Chondrocyte (in vitro differentiated cells): ENCODE measurements around the gene SPRR1B. TPM values are rescaled to one million over a fixed set of nuclear protein-coding genes. Genes with fewer than 3 reads are reported as not detected.
"Not testable (repeated sequence)": the region's sequence is repeated elsewhere in the genome, so short reads cannot be mapped to it uniquely, and the experiment has no call there.

Source experiments
- DNase-seq: peaks from one replicate; pipeline ENCODE4 v3.0.0; 2021; ENCODE audit warnings: mixed read lengths, low spot score
- H3K27ac Mint-ChIP-seq: one replicate; pipeline ENCODE4 v1.8.0; 2021; ENCODE audit warnings: mild to moderate bottlenecking, moderate library complexity, mixed read lengths; ENCODE audit not compliant: unreplicated experiment
- H3K27me3 Mint-ChIP-seq: 2 replicates; pipeline ENCODE4 v1.8.0; 2021; ENCODE audit warnings: low read depth, mixed read lengths
- H3K36me3 Mint-ChIP-seq: 2 replicates; pipeline ENCODE4 v1.8.0; 2021; ENCODE audit warnings: low read depth, mixed read lengths
- H3K4me1 Mint-ChIP-seq: 2 replicates; pipeline ENCODE4 v1.8.0; 2021; ENCODE audit warnings: low read depth, mild to moderate bottlenecking, mixed read lengths
- H3K4me3 Mint-ChIP-seq: one replicate; pipeline ENCODE4 v1.8.0; 2021; ENCODE audit warnings: mild to moderate bottlenecking, moderate library complexity, mixed read lengths; ENCODE audit not compliant: unreplicated experiment
- H3K9me3 Mint-ChIP-seq: 2 replicates; pipeline ENCODE4 v1.8.0; 2021; ENCODE audit warnings: low read depth, mixed read lengths
- CTCF ChIP-seq: fragments of 200-600 bp; sonication (generic); IDR thresholded peaks from 2 replicates; pipeline ENCODE4 v1.5.0; 2021; ENCODE audit warnings: antibody characterized with exemption, mild to moderate bottlenecking, moderate library complexity
- total RNA-seq: library from RNA; stranded (reverse); gene quantifications from 3 replicates; pipeline ENCODE4 v1.2.1, GENCODE V29; 2021

SPRR1B gene
- total RNA-seq, 1 donor from 2014 or later = not detected

GRCh38 chr1:153035211-153035610 is 4.2 kb downstream of the SPRR1B start:
- Mint-ChIP-seq H3K36me3 (no peaks in the 10 kb centered on the region), H3K27me3 (peaks cover 2% of the 10 kb centered on the region), H3K4me1 (no peaks in the 10 kb centered on the region), H3K9me3 (no peaks in the 10 kb centered on the region), H3K4me3 (no peak overlapping the region), H3K27ac (no peak overlapping the region)
- no peak for TF ChIP-seq CTCF
- no peak for DNase-seq

DNA sequence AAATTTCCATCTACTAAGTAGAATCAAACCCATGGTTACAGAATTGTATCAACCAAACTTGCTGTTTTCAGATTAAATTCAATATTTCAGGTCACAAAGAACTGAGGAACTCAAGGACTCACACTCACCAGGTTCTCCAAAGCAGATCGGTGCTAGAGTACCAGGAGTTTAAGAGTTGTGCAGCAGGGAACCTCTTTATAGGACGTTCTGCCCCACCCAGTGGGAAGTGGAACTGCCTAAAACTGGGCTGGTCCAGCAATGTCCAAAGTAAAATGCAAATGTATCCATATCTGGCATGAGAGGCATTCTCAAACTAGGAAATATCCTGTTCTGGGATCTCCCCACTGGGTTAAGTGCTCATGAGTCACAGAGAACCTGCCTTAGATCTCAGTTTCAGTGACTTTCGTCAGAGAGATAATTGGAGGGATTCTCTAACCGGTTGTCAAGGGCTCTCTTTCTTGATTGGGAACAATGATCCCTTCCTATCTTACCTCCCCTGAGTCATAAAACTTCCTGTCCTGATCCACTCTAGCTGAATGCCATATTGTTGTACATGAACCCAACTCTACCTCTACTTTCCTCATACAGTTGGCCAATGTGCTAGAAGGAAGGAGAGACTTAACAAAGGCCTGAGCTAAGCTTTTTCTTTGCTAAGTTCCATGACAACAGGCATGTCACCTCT is 10.1 kb downstream of the SPRR1B start, which contains the start of gene SPRR2D:
TSS of gene SPRR2D (minus strand) at position 171 of the 682 bp plus-strand sequence. CDS start 774 bp downstream, outside the sequence.
- Mint-ChIP-seq H3K9me3 (no peaks in the 10 kb centered on the region), H3K27ac (no peak within 1 kb of the TSS), H3K36me3 (no peaks in the 10 kb centered on the region), H3K4me1 (no peaks in the 10 kb centered on the region), H3K4me3 (no peak within 1 kb of the TSS), H3K27me3 (peaks cover 11% of the 10 kb centered on the region)
- TF ChIP-seq CTCF = no peak
- no peak for DNase-seq

DNA sequence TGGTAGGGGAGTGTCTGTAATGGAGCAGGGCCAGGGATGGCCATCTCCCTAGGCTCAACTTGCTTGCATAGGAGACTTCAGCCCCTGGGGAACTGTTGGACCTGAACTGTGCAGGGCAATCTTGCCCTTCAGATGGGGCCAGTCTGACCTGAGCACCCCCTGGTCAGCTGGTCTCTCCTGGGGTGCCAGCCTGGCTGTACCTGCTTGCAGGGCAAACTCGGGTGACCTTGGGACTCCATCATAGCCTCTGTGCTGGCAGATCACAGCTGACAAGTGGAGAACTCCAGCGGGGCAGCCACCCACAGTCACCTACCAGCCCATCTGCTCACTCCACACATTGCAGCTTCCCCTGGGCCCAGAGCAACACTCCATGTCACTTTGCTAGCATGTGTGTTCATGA is 18.2 kb downstream of the SPRR1B start:
- H3K36me3 Mint-ChIP-seq = no peaks in the 10 kb centered on the region
- H3K27me3 Mint-ChIP-seq = peaks cover 6% of the 10 kb centered on the region
- H3K9me3 Mint-ChIP-seq = peaks cover 28% of the 10 kb centered on the region
- no peak for DNase-seq
- TF ChIP-seq CTCF = no peak
- no peaks in the 10 kb centered on the region for H3K4me1 Mint-ChIP-seq
- H3K27ac Mint-ChIP-seq = no peak overlapping the region
- no peak overlapping the region for H3K4me3 Mint-ChIP-seq

DNA sequence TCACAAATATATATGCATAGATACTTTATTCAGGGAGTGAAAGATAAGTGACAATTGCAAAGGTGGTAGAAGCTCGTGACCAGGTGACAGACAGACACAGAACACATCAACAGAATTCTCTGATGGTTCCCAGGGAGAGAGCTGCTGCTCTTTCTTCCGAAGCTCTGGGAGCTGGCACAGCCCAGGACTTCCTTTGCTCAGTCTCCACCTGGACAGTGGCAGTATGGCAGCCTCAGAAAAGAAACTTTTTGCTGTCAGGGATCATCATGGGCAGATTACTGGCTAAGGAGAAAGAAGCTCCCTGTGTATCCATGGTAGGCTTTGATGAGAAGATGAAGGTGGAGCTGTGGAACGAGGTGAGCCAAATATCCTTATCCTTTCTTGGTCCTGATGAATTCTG is 25.1 kb downstream of the SPRR1B start:
- not testable (repeated sequence) for H3K4me3 Mint-ChIP-seq, H3K27me3 Mint-ChIP-seq, H3K36me3 Mint-ChIP-seq, DNase-seq, H3K27ac Mint-ChIP-seq, H3K4me1 Mint-ChIP-seq
- H3K9me3 Mint-ChIP-seq = peaks cover 25% of the 10 kb centered on the region

DNA sequence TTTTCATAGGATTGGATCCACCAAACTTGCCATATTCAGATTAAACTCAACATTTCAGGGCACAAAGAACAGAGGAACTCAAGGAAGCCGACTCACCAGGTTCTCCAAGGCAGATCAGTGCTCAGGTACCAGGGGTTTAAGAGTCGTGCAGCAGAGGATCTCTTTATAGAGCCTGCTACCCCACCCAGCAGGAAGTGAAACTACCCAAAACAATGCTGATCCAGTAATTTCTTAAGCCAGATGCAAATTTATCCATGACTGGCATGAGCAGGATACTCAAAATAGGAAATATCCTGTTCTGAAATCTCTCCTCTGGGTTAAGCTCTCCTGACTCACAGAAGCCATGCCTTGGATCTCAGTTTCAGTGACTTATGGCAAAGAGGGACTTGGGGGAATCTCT is 26.4 kb downstream of the SPRR1B start, which contains the start of gene SPRR2A:
TSS of gene SPRR2A (minus strand) at position 138 of the 400 bp plus-strand sequence. CDS start 777 bp downstream, outside the sequence.
- DNase-seq = no peak
- H3K9me3 Mint-ChIP-seq = peaks cover 16% of the 10 kb centered on the region
- no peaks in the 10 kb centered on the region for H3K36me3 Mint-ChIP-seq
- no peak within 1 kb of the TSS for H3K4me3 Mint-ChIP-seq
- no peaks in the 10 kb centered on the region for H3K4me1 Mint-ChIP-seq
- H3K27ac Mint-ChIP-seq = no peak within 1 kb of the TSS
- peaks cover 4% of the 10 kb centered on the region for H3K27me3 Mint-ChIP-seq
- TF ChIP-seq CTCF = no peak

DNA sequence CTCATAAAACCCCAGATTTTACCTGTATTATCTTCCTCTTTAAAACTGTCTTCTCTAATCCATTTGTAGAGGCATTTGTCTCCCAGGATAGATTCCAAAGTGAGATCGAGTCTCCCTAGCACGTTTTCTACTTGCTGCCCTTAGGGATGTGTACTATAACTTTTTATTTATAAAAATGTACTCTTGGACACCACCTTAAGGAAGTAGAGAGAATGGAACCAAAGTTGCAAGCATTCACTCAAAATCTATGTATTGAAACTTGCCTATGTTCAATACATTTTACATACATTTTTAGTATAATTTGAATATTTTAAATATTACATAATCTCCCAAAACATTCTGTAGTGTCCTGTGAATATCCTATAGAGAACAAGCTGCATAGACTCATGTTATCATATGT is 27.2 kb downstream of the SPRR1B start:
- Mint-ChIP-seq H3K27me3 (peaks cover 4% of the 10 kb centered on the region), H3K4me1 (no peaks in the 10 kb centered on the region), H3K36me3 (no peaks in the 10 kb centered on the region), H3K27ac (no peak overlapping the region), H3K9me3 (peaks cover 9% of the 10 kb centered on the region), H3K4me3 (no peak overlapping the region)
- no peak for DNase-seq
- no peak for TF ChIP-seq CTCF
